IPS-20b (cell line): ENCODE measurements around the gene NMRK2.

Experiments
- H3K27ac ChIP-seq: one replicate; pipeline ENCODE4 v1.5.1; 2013; ENCODE audit warnings: low read length
- H3K27me3 ChIP-seq: 2 replicates; pipeline ENCODE4 v1.6.1; 2013; ENCODE audit warnings: mild to moderate bottlenecking, low read length, inconsistent platforms; ENCODE audit not compliant: insufficient read depth
- H3K36me3 ChIP-seq: 2 replicates; pipeline ENCODE4 v1.6.1; 2013; ENCODE audit warnings: low read depth, mild to moderate bottlenecking, inconsistent platforms, low read length, moderate library complexity; ENCODE audit not compliant: insufficient read depth
- H3K4me1 ChIP-seq: 2 replicates; pipeline ENCODE4 v1.6.1; 2013; ENCODE audit warnings: mild to moderate bottlenecking, control low read depth, inconsistent platforms, low read length, moderate library complexity; ENCODE audit not compliant: insufficient read depth
- H3K4me3 ChIP-seq: 2 replicates; pipeline ENCODE4 v1.5.1; 2013; ENCODE audit warnings: mild to moderate bottlenecking, low read length, inconsistent platforms
- H3K9ac ChIP-seq: 2 replicates; pipeline ENCODE4 v1.6.1; 2013; ENCODE audit warnings: low read depth, mild to moderate bottlenecking, inconsistent platforms, low read length, moderate library complexity
- H3K9me3 ChIP-seq: 2 replicates; pipeline ENCODE4 v1.6.1; 2013; ENCODE audit warnings: mild to moderate bottlenecking, low read depth, low read length, inconsistent platforms; ENCODE audit not compliant: insufficient read depth

Gene NMRK2

GRCh38 chr19:3980353-3981251 lies 47.7 kb downstream of the NMRK2 start:
- Histone ChIP-seq H3K36me3 (peaks cover 94% of the 10 kb centered on the region), H3K27me3 (no peaks in the 10 kb centered on the region; the same call in 1 of the 2 replicates), H3K9me3 (no peaks in the 10 kb centered on the region), H3K4me3 (no peak overlapping the region), H3K27ac (no peak overlapping the region), H3K4me1 (peaks cover 5% of the 10 kb centered on the region), H3K9ac (no peak overlapping the region)

- H3K9ac ChIP-seq: no peak overlapping the region
- no peaks in the 10 kb centered on the region; the same call in 1 of the 2 replicates for H3K27me3 ChIP-seq
- H3K36me3 ChIP-seq: peaks cover 87% of the 10 kb centered on the region
- H3K9me3 ChIP-seq: no peaks in the 10 kb centered on the region
- H3K27ac ChIP-seq: no peak overlapping the region
- peaks cover 13% of the 10 kb centered on the region for H3K4me1 ChIP-seq
- no peak overlapping the region for H3K4me3 ChIP-seq
These were observed 48.5 kb downstream of the NMRK2 start for GRCh38 chr19:3981373-3981735.

- H3K27me3 ChIP-seq: no peaks in the 10 kb centered on the region; the same call in 1 of the 2 replicates
- peaks cover 17% of the 10 kb centered on the region for H3K4me1 ChIP-seq
- no peak overlapping the region for H3K27ac ChIP-seq
- H3K9me3 ChIP-seq: no peaks in the 10 kb centered on the region
- peaks cover 80% of the 10 kb centered on the region for H3K36me3 ChIP-seq
- H3K9ac ChIP-seq: no peak overlapping the region
- peak overlapping the region; percentile 16; the same call in 1 of the 2 replicates for H3K4me3 ChIP-seq
These were observed 49.1 kb downstream of the NMRK2 start for GRCh38 chr19:3981736-3982681.

GRCh38 chr19:3982701-3983541 lies 50.1 kb downstream of the NMRK2 start:
- H3K9ac ChIP-seq: peak overlapping the region; percentile 96
- H3K9me3 ChIP-seq: no peaks in the 10 kb centered on the region
- H3K4me3 ChIP-seq: peak overlapping the region; percentile 87; the same call in 1 of the 2 replicates
- no peak overlapping the region for H3K27ac ChIP-seq
- peaks cover 20% of the 10 kb centered on the region for H3K4me1 ChIP-seq
- H3K36me3 ChIP-seq: peaks cover 71% of the 10 kb centered on the region
- peaks cover 4% of the 10 kb centered on the region; the same call in 1 of the 2 replicates for H3K27me3 ChIP-seq

GRCh38 chr19:3983542-3983914 lies 50.7 kb downstream of the NMRK2 start:
- Histone ChIP-seq H3K27ac (peak overlapping the region; percentile 82), H3K4me3 (peak overlapping the region; percentile 87), H3K9ac (peak overlapping the region; percentile 96), H3K9me3 (no peaks in the 10 kb centered on the region), H3K36me3 (peaks cover 65% of the 10 kb centered on the region), H3K4me1 (peaks cover 20% of the 10 kb centered on the region), H3K27me3 (peaks cover 4% of the 10 kb centered on the region; the same call in 1 of the 2 replicates)

GRCh38 chr19:3983936-3984583 lies 51.2 kb downstream of the NMRK2 start:
- H3K9me3 ChIP-seq: no peaks in the 10 kb centered on the region
- H3K4me1 ChIP-seq: peaks cover 20% of the 10 kb centered on the region
- H3K27me3 ChIP-seq: peaks cover 4% of the 10 kb centered on the region; the same call in 1 of the 2 replicates
- H3K36me3 ChIP-seq: peaks cover 60% of the 10 kb centered on the region
- peak overlapping the region; percentile 87 for H3K4me3 ChIP-seq
- peak overlapping the region; percentile 82 for H3K27ac ChIP-seq
- H3K9ac ChIP-seq: peak overlapping the region; percentile 96

GRCh38 chr19:3984584-3984907 lies 51.7 kb downstream of the NMRK2 start:
- Histone ChIP-seq H3K27me3 (peaks cover 4% of the 10 kb centered on the region; the same call in 1 of the 2 replicates), H3K27ac (peak overlapping the region; percentile 82), H3K9me3 (no peaks in the 10 kb centered on the region), H3K36me3 (peaks cover 55% of the 10 kb centered on the region), H3K9ac (peak overlapping the region; percentile 96), H3K4me1 (peaks cover 20% of the 10 kb centered on the region), H3K4me3 (peak overlapping the region; percentile 87)

- H3K27ac ChIP-seq: peak within 1 kb of the TSS; percentile 82
- H3K9ac ChIP-seq: peak within 1 kb of the TSS; percentile 96
- H3K36me3 ChIP-seq: peaks cover 49% of the 10 kb centered on the region
- no peaks in the 10 kb centered on the region for H3K9me3 ChIP-seq
- peak within 1 kb of the TSS; percentile 87 for H3K4me3 ChIP-seq
- H3K27me3 ChIP-seq: peaks cover 4% of the 10 kb centered on the region; the same call in 1 of the 2 replicates
- H3K4me1 ChIP-seq: peaks cover 20% of the 10 kb centered on the region
These were observed 52.2 kb downstream of the NMRK2 start, which contains the start of gene EEF2 for GRCh38 chr19:3984908-3985642. Gene EEF2 (minus strand): TSS chr19:3985463. CDS start chr19:3985380, 83 bp downstream.

- H3K4me3 ChIP-seq: peak overlapping the region; percentile 87
- H3K27ac ChIP-seq: no peak overlapping the region
- peaks cover 43% of the 10 kb centered on the region for H3K36me3 ChIP-seq
- no peaks in the 10 kb centered on the region for H3K9me3 ChIP-seq
- peaks cover 20% of the 10 kb centered on the region for H3K4me1 ChIP-seq
- peaks cover 4% of the 10 kb centered on the region; the same call in 1 of the 2 replicates for H3K27me3 ChIP-seq
- peak overlapping the region; percentile 29; the same call in 1 of the 2 replicates for H3K9ac ChIP-seq
These were observed 52.9 kb downstream of the NMRK2 start for GRCh38 chr19:3985643-3986259.
